SJSA1 (cell line): ENCODE results near the gene TSPYL2. TPM values are rescaled to one million over a fixed set of nuclear protein-coding genes. Genes with fewer than 3 reads are reported as not detected.

Source experiments
- DNase-seq, 2 experiments: peaks; one replicate each; pipeline ENCODE4 v3.0.0-alpha.2; 2015 to 2020; ENCODE audit warnings: low spot score in 2 of 2, low read depth in 1 of 2
- H3K27ac ChIP-seq: fragments of 250-450 bp; sonication (Bioruptor Pico); 2 replicates; pipeline ENCODE4 v1.5.1; 2020; ENCODE audit warnings: mild to moderate bottlenecking, moderate library complexity
- H3K27me3 ChIP-seq: fragments of 250-450 bp; sonication (Bioruptor Pico); replicated peaks from 2 replicates; pipeline ENCODE4 v1.5.1; 2020; ENCODE audit warnings: mild to moderate bottlenecking, moderate library complexity
- H3K36me3 ChIP-seq: fragments of 250-450 bp; sonication (Bioruptor Pico); 2 replicates; pipeline ENCODE4 v1.5.1; 2020; ENCODE audit warnings: mild to moderate bottlenecking
- H3K4me1 ChIP-seq: fragments of 250-450 bp; sonication (Bioruptor Pico); replicated peaks from 2 replicates; pipeline ENCODE4 v1.6.1; 2021; ENCODE audit warnings: mild to moderate bottlenecking
- H3K4me3 ChIP-seq: fragments of 250-450 bp; sonication (Bioruptor Pico); 2 replicates; pipeline ENCODE4 v1.5.1; 2020; ENCODE audit warnings: mild to moderate bottlenecking
- H3K9me3 ChIP-seq: fragments of 250-450 bp; sonication (Bioruptor Pico); replicated peaks from 2 replicates; pipeline ENCODE4 v1.5.1; 2020; ENCODE audit warnings: mild to moderate bottlenecking
- total RNA-seq: library from RNA; depleted of rRNA; stranded (reverse); fragments of >200 nt; shearing (Covaris generic); gene quantifications from 2 replicates; pipeline ENCODE4 v1.2.3, GENCODE V29; 2014

The TSPYL2 gene
- total RNA-seq, 1 experiment from 2014 or later, result 13.3 TPM

DNA sequence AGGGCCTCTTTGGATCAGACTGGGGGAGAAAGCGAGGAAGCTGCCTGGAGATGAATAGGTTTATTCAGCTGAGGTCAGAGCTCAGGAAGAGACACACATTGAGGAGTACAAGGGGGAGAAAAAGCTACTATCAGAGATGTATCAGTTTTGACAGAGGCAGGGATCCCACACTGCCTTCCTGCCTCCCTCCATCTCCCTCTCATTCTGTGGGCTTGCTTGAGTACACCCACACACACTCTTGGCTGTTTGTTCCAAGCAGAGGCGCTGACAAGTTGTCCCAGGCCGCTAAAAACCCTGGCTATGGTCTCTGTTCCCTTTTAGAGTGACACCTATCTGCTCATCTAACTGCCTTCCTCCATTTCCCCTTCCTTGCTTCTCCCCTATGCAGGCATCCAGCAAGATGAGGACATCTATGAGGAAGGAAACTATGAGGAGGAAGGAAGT is 5.2 kb downstream of the TSPYL2 start:
- DNase-seq, result no peak
- no peaks in the 10 kb centered on the region for H3K27me3 ChIP-seq
- H3K9me3 ChIP-seq, result no peaks in the 10 kb centered on the region
- no peak overlapping the region for H3K4me3 ChIP-seq
- peaks cover 6% of the 10 kb centered on the region; the same call in 1 of the 2 replicates for H3K36me3 ChIP-seq
- no peak overlapping the region for H3K27ac ChIP-seq
- H3K4me1 ChIP-seq, result peaks cover 4% of the 10 kb centered on the region

DNA sequence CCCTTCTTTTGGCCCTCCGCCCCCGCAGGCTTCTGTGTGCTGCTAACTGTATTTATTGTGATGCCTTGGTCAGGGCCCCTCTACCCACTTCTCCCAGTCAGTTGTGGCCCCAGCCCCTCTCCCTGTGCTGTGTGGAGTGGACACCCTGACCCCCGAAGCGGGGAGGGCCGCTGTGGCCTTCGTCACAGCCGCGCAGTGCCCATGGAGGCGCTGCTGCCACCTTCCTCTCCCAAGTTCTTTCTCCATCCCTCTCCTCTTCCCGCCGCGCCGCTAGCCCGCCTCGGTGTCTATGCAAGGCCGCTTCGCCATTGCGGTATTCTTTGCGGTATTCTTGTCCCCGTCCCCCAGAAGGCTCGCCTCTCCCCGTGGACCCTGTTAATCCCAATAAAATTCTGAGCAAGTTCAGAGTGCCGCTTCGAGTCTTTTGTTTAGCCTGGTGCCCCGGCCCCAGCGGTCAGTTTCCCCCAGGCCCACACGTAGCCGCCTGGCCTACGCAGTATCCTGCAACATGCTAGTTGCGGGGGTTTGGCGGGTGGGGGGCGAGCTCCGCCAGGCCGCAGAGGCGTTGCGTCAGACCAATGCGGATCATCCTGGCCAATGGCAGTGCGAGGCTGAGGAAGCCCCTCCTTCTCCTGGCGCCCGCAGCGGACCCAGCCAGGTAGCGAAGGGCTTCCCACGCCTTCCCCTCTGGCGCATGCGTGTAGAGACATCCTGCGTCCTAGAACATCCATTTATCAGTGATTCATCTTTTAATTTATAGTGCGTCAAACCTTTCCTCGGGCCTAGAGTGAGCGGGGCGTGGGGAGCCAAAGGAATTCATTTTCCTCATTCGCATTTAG is 6.2 kb downstream of the TSPYL2 start:
- Histone ChIP-seq H3K9me3 (no peaks in the 10 kb centered on the region), H3K27ac (no peak overlapping the region), H3K4me1 (peaks cover under 1% of the 10 kb centered on the region; the same call in 1 of the 2 replicates), H3K36me3 (0 out of 2 replicates have a peak, but pooled peaks cover 4% of the 10 kb centered on the region), H3K4me3 (no peak overlapping the region), H3K27me3 (no peaks in the 10 kb centered on the region)
- DNase-seq, result no peak

DNA sequence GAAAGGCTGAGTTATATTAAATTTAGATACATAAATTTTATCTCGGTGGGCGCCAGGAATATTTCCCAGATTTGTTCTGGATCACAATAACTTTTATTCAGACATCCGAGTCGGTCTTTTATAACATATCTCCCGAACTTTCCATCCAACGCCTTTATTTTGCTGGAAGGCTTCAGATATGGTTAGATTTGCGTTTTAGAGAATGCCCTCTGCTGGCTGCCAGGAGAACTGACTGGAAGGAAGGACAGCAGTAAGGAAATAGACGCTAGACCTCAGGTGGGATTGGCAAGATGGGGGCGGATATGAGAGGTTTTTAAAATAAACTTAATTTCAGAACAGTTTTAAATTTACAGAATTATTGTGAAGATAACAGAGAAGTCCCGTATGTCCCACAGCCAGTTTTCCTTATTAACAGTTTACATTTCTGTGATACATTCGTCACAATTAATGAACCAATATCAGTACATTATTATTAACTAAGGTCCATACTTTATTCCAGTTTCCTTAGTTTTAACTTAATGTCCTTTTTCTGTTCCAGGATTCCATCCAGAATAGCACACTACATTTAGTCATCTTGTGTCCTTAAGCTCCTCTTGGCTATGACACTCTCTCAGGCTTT is 7.2 kb downstream of the TSPYL2 start:
- Histone ChIP-seq H3K27ac (no peak overlapping the region), H3K9me3 (no peaks in the 10 kb centered on the region), H3K27me3 (no peaks in the 10 kb centered on the region), H3K4me3 (no peak overlapping the region), H3K4me1 (0 out of 2 replicates have a peak, but pooled peaks cover 3% of the 10 kb centered on the region), H3K36me3 (0 out of 2 replicates have a peak, but pooled peaks cover 4% of the 10 kb centered on the region)
- DNase-seq, result no peak

DNA sequence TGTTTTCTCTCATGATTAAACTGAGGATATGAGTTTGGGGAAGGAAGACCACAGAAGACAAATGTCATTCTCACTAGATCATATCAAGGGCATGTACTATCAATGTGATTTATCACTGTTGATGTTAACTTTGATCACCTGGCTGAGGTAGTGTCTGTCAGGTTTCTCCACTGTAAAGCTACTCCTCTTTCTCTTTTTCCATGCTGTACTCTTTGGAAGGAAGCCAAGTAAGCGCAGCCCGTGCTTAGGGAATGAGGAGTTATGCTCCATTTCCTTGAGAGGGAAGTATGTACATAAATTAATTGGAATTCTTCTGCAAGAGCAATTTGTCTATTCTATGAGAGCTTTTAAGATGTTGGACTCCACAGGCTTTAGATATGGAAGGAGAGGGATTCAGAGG is 7.8 kb downstream of the TSPYL2 start:
- no peak overlapping the region for H3K4me3 ChIP-seq
- H3K4me1 ChIP-seq, result 0 out of 2 replicates have a peak, but pooled peaks cover 3% of the 10 kb centered on the region
- 0 out of 2 replicates have a peak, but pooled peaks cover 4% of the 10 kb centered on the region for H3K36me3 ChIP-seq
- no peaks in the 10 kb centered on the region for H3K9me3 ChIP-seq
- no peak overlapping the region for H3K27ac ChIP-seq
- no peak for DNase-seq
- H3K27me3 ChIP-seq, result no peaks in the 10 kb centered on the region

DNA sequence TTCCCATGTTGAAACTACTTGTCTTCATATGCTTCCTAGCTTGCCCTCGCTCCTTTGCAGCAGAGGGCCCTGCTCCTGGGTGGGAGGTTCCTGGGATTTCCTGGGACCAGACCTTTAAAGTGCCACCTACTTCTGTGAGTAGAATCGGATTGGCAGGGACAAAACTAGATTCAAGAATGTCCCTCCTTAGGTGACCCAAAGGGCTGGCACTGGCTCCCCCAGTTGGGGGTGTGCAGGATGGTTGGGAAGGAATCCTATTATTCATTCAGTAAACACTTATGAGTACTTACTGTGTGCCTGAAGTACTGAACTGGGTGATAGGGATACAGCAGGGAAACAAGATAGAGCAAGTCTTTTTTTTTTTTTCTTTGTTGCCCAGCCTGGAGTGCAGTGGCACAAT is 9.2 kb downstream of the TSPYL2 start:
- no peaks in the 10 kb centered on the region for H3K36me3 ChIP-seq
- DNase-seq, result no peak
- no peaks in the 10 kb centered on the region for H3K9me3 ChIP-seq
- H3K27ac ChIP-seq, result no peak overlapping the region
- H3K27me3 ChIP-seq, result no peaks in the 10 kb centered on the region
- 0 out of 2 replicates have a peak, but pooled peaks cover 3% of the 10 kb centered on the region for H3K4me1 ChIP-seq
- no peak overlapping the region for H3K4me3 ChIP-seq

DNA sequence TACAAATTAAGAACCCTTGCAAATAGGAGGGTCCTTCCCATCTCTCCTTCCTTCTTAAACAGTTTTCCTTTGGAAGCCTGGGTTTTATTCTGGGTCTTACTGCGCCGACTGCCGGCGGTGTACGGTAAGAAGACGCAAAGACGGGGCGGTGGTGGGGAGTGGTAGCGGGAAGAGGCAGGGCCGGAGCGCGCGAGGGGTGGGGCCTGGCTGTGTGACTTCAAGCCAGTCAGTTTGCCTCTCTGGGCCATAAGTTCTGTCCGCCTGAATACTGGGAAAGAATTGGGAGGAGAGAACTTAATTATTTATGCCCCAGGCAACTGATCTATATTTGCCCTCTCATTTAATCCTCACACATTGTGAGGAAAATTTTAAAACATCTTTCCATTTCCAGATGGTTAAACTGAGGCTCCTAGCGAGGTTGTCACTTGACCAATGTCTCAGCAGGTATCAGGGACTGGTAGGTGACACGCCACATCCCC is 11.0 kb downstream of the TSPYL2 start:
- H3K27me3 ChIP-seq, result no peaks in the 10 kb centered on the region
- no peaks in the 10 kb centered on the region for H3K36me3 ChIP-seq
- H3K4me1 ChIP-seq, result 0 out of 2 replicates have a peak, but pooled peaks cover 3% of the 10 kb centered on the region
- peak overlapping the region; percentile 66 for H3K27ac ChIP-seq
- peak overlapping the region; percentile 59 for H3K4me3 ChIP-seq
- peak; percentile 61 to 82 for DNase-seq
- no peaks in the 10 kb centered on the region for H3K9me3 ChIP-seq

DNA sequence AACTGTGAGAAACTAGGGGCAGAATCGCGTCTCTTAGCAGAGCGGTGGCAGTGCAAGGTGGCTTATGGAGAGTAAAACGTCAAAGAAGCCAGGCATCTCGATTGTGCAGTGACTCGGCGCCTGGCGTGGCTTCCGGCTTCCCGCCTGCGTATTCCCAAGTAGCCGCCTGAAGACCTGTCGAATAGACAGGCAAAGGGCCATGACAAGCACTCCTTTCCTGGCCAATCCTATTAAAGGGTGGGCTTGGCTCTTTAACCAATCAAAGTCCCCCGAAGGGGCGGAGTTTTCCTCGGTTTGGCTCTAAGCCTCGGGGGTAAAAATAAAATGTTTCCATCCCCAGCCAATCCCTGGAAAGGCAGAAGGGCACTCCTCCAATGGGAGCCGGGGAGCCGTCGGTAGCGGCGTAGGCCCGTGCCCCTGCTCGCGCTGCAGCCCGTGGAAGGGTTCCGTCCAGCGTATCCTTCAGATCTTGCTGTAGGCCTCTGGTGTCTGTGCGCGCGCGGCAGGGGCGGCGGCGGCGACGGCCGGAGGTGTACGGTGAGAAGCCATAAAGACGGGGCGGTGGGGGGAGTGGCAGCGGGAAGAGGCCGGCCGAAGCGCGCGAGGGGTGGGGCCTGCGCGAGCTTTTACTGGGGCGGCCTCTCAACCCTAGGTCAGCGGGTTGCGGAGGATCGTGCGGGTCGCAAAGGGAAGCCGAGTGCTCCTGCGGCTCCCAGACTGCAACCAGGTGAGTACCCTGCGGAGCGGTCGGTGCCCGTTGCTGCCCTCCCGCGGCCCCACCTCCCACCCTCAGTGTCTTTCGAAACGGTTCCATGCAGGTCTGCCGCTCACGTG is 11.8 kb downstream of the TSPYL2 start, which contains the start of gene KANTR:
KANTR (plus strand) TSS at position 395 of the 834 bp plus-strand sequence. CDS start 30,131 bp downstream, outside the sequence.
- Histone ChIP-seq H3K36me3 (no peaks in the 10 kb centered on the region), H3K27me3 (no peaks in the 10 kb centered on the region), H3K27ac (peak within 1 kb of the TSS; percentile 66), H3K4me3 (peak within 1 kb of the TSS; percentile 59), H3K4me1 (0 out of 2 replicates have a peak, but pooled peaks cover 3% of the 10 kb centered on the region), H3K9me3 (no peaks in the 10 kb centered on the region)
- DNase-seq, result peak; percentile 88 to 91

DNA sequence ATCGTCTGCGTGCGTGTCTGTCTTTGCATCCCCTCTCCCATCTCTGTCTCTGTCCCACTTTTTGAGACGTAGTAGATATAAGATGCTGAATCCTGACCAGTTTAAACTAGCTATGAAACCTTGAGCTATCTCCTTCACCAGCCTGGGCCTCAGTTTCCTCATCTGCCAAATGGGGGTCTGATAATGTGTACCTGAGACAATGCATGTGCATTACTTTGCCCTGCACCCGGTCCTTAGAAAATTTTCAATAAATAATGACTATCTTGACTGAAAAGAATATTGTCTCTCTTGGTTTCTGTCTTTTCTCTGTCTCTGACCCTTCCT is 12.4 kb downstream of the TSPYL2 start:
- H3K4me1 ChIP-seq, result 0 out of 2 replicates have a peak, but pooled peaks cover 3% of the 10 kb centered on the region
- H3K4me3 ChIP-seq, result peak overlapping the region; percentile 59
- no peaks in the 10 kb centered on the region for H3K9me3 ChIP-seq
- peak overlapping the region; percentile 37; the same call in 1 of the 2 replicates for H3K27ac ChIP-seq
- H3K36me3 ChIP-seq, result no peaks in the 10 kb centered on the region
- H3K27me3 ChIP-seq, result no peaks in the 10 kb centered on the region
- DNase-seq, result no peak

DNA sequence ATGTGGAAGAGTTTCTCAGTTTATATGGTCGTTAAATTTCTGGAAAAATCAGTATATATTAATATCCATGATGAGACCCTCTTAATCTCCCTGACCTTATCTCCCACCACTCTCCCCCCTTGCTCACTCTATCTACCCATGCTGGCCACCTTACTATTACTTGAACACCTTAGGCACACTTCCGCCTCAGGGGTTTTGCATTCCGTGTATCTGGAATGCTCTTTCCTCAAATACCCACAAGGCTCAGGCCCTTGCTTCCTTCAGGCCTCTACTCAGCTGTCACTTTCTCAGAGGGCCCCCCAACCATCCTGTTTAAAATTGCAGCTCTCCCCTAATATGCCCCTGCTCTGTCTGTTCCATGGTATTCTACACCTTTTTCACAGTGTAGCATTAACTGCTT is 13.6 kb downstream of the TSPYL2 start:
- H3K9me3 ChIP-seq, result no peaks in the 10 kb centered on the region
- DNase-seq, result no peak
- H3K27me3 ChIP-seq, result no peaks in the 10 kb centered on the region
- no peaks in the 10 kb centered on the region for H3K36me3 ChIP-seq
- H3K4me3 ChIP-seq, result no peak overlapping the region
- H3K4me1 ChIP-seq, result 0 out of 2 replicates have a peak, but pooled peaks cover 3% of the 10 kb centered on the region
- H3K27ac ChIP-seq, result no peak overlapping the region

DNA sequence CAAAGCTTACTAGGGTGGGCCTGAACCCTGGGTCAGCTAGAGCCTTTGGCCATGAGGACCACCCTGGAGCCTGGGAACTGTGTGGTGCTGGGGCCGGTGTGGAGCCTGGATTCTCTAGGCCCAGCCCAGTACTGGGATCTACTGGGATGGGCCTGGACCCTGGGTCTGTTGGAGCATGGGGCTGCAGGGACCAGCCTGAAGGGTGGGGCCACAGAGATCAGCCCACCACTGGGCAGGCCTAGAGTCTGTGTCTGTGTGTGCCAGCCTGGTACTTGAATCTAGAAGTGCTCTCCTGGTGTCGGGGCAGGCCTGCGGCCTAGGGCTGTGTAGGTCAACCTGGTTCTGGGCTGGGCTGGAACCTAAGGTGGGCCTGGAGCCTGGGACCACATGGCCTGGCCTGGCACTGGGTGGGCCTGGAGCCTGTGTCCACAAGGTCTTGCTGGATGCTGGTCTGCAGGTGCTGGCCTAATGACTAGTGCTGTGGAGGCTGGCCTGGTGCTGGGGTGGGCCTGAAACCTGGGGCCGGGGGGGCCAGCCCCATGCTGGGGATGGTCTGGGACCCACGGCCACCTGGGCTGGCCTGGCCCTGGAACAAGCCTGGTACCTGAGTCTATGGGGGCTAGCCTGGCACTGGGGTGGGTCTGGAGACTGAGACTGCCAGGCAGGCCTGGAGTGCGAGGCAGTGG is 32.8 kb downstream of the TSPYL2 start:
- H3K9me3 ChIP-seq, result no peaks in the 10 kb centered on the region
- peaks cover 7% of the 10 kb centered on the region; the same call in 1 of the 2 replicates for H3K4me1 ChIP-seq
- DNase-seq, result no peak
- H3K27me3 ChIP-seq, result no peaks in the 10 kb centered on the region
- H3K4me3 ChIP-seq, result no peak overlapping the region
- H3K36me3 ChIP-seq, result no peaks in the 10 kb centered on the region
- no peak overlapping the region for H3K27ac ChIP-seq

DNA sequence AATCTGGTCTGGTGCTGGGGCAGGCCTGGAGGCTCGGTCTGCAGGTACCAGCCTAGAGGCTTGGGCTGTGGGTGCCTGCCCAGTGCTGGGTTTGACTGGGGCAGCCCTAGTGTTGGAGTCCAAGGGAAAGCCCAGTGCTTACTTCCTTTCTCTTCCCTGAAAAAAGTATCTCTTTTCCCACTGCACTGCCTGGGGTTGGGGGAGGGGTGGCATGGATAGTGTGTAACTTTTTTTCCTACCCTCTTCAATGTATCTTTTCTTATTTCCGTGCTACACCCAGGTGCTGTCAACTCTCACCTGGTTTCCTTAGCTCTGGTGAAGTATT is 33.3 kb downstream of the TSPYL2 start:
- H3K27ac ChIP-seq, result no peak overlapping the region; the same call in 1 of the 2 replicates

DNA sequence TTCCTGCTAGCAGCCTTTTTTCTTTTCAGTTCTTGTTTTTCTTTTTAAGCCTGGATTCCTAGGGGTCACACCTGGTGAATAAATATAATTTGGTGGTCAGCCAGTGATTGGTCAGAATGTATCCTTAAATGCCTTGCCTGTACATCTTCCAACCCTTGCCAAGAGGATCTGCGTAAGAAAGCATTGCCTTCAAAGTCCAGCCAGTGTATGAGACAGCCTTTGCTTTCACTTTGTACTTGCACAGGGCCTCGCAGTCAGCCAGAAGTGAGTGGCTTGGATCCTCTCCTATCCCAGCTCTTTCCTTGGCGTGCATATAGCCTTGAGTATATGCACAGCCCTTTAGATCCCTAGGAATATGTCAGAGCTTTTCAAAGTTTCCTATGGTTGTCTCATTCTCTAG is 33.9 kb downstream of the TSPYL2 start:
- DNase-seq, result peak in 1 of 2 experiments; percentile 29
- H3K4me3 ChIP-seq, result no peak overlapping the region
- H3K27me3 ChIP-seq, result no peaks in the 10 kb centered on the region
- no peaks in the 10 kb centered on the region for H3K9me3 ChIP-seq
- H3K4me1 ChIP-seq, result peaks cover 7% of the 10 kb centered on the region; the same call in 1 of the 2 replicates
- H3K27ac ChIP-seq, result peak overlapping the region; percentile 22; the same call in 1 of the 2 replicates
- no peaks in the 10 kb centered on the region for H3K36me3 ChIP-seq

More for the DNA sequence above, 33.3 kb downstream of the TSPYL2 start:
- Histone ChIP-seq H3K36me3 (no peaks in the 10 kb centered on the region), H3K4me3 (no peak overlapping the region), H3K27me3 (no peaks in the 10 kb centered on the region), H3K9me3 (no peaks in the 10 kb centered on the region), H3K4me1 (peaks cover 7% of the 10 kb centered on the region; the same call in 1 of the 2 replicates)
- no peak for DNase-seq

DNA sequence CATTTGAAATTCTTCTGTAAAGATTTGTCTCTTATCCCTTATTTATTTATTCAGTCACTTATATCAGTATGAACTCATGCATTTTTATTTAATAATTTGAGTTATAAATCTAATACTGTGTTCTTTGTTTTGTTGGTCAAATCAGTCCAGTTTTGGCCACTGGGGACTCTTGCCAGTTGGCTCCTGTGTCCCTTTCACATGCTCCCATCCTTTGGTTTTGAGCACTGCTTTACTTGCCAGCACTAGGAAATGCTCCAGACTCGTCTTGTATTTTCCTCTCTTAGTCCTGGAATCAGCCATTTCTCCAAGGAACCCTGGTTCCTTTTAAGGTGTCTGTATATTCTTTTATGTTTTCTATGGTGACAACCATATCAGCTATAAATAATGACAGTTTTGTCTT is 39.8 kb downstream of the TSPYL2 start:
- Histone ChIP-seq H3K27ac (no peak overlapping the region), H3K27me3 (no peaks in the 10 kb centered on the region), H3K36me3 (no peaks in the 10 kb centered on the region), H3K4me3 (no peak overlapping the region), H3K4me1 (peaks cover 10% of the 10 kb centered on the region; the same call in 1 of the 2 replicates), H3K9me3 (no peaks in the 10 kb centered on the region)
- no peak for DNase-seq
